Muscle layer of duodenum (tissue), 2 donors: ENCODE results near the gene ABHD17B.
A peak's percentile ranks its signal among the peaks of the same experiment; 100 is the strongest.

Source experiments
- H3K27ac ChIP-seq: one replicate; pipeline ENCODE4 v1.7.0; 2013; ENCODE audit warnings: mild to moderate bottlenecking, low read length
- H3K27me3 ChIP-seq: one replicate; pipeline ENCODE4 v1.7.0; 2013; ENCODE audit warnings: low read depth, mild to moderate bottlenecking, control low read depth, low read length
- H3K36me3 ChIP-seq, 2 donors: one replicate each; pipeline ENCODE4 v1.7.0; 2013; ENCODE audit warnings: low read length in 2 of 2, control low read depth in 1 of 2, mild to moderate bottlenecking in 1 of 2; ENCODE audit not compliant: insufficient read depth in 2 of 2, control insufficient read depth in 1 of 2
- H3K4me1 ChIP-seq, 2 donors: one replicate each; pipeline ENCODE4 v1.7.0; 2013; ENCODE audit warnings: low read length in 2 of 2, mild to moderate bottlenecking in 2 of 2, control low read depth in 1 of 2, moderate library complexity in 1 of 2; ENCODE audit not compliant: insufficient read depth in 2 of 2, control insufficient read depth in 1 of 2
- H3K4me3 ChIP-seq, 2 donors: one replicate each; pipeline ENCODE4 v1.7.0; 2013; ENCODE audit warnings: low read length in 2 of 2, low read depth in 1 of 2, mild to moderate bottlenecking in 1 of 2
- H3K9me3 ChIP-seq, 2 donors: one replicate each; pipeline ENCODE4 v1.7.0; 2013; ENCODE audit warnings: low read length in 2 of 2, control low read depth in 1 of 2, mild to moderate bottlenecking in 1 of 2; ENCODE audit not compliant: control insufficient read depth in 1 of 2
- donor health status: healthy.

Gene ABHD17B

DNA sequence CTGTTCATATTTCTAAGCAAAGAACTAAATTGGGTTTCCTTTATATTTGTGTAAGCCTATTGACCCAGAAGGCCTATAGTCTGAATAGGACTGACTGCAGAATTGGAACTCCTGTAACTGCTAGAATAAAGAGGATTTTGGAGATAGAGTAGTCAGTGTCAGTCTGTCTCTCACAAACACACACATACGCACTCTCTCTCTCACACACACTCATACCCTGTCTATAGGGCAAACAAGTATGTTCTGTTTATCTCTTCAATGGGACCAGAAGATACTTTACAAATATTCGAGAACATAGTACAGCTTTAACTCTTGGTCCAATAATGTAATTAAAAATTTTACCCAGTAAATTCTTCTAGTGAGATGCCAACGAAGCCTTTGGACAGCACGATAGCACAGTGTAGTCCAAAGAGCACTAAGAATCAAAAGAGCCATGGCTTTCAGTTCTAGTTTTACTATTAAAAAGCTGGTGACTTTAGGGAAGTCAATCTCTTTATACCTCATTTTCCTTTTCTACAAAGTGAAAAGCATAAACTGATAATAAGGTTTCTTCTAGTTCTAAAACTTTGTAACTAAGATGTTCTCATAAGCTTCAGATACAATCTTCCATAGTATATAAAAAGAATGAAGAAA is 19.3 kb downstream of the ABHD17B start:
- Histone ChIP-seq H3K4me1 (peaks cover 4% of the 10 kb centered on the region in 2 donors), H3K36me3 (no peaks in the 10 kb centered on the region), H3K9me3 (no peaks in the 10 kb centered on the region), H3K4me3 (no peak overlapping the region), H3K27ac (no peak overlapping the region), H3K27me3 (no peaks in the 10 kb centered on the region)

DNA sequence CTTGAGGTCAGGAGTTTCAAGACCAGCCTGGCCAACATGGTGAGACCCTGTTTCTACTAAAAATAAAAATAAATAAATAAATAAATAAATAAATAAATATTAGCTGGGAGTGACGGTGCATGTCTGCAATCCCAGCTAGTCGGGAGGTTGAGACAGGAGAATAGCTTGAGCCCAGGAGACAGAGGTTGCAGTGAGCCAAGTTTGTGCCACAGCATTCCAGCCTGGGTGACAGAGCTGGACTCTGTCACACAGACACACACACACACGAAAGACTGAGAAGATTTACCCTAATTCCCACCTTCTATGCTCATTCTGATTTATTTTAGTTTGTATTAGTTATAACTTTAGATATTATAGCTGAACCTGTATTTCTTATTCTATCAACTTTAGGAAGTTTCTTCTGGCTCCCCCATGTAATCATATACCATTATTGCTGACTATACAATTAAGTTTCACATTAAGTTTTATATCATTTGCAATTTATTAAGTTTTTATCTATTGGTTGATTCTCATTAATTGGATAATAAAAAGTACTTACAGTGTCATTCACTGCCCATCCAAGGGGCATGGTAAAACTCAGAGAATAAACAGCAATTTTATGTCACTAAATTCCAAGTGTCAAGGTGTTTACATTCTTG is 20.8 kb downstream of the ABHD17B start:
- Histone ChIP-seq H3K27ac (no peak overlapping the region), H3K27me3 (no peaks in the 10 kb centered on the region), H3K9me3 (no peaks in the 10 kb centered on the region), H3K36me3 (no peaks in the 10 kb centered on the region), H3K4me1 (peaks cover 4% of the 10 kb centered on the region in 2 donors), H3K4me3 (no peak overlapping the region)

DNA sequence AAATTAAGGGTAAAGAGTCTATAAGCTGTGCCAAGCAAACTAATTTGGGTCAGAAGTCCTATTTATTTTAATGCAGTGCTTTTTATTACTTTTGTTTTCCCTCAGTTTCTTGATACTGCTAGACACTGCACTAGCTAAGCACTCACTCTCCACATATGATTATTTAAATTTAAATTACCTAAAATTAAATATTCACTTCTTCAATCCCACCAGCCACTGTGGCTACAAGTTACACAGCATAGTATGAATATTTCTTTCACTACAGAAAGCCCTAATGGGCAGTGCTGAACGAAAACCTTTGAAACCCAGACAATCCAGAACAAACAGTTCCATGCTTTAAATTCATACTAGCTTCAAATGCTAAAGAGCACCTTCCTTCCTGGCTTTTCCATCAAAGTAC is 23.6 kb downstream of the ABHD17B start:
- H3K27ac ChIP-seq, result no peak overlapping the region

DNA sequence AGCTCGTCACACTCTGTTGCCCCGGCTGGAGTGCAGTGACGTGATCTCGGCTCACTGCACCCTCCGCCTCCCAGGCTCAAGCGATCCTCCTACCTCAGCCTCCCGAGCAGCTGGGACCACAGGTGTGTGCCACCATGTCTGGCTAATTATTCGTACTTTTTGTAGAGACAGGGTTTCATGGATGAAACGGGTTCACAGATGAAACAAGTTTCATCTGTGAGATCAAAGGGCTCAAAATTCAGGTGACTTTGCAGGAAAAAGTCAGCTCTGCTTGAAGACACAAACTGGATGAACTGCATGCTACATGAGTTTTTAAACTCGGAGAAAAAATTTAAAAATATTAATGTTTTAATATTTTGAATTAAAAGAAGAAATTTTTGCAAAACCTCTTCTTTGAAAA is 24.5 kb downstream of the ABHD17B start:
- Histone ChIP-seq H3K4me1 (peaks cover 4% of the 10 kb centered on the region in 2 donors), H3K36me3 (no peaks in the 10 kb centered on the region), H3K27ac (no peak overlapping the region), H3K9me3 (peaks cover 8 to 10% of the 10 kb centered on the region in 2 donors), H3K4me3 (no peak overlapping the region), H3K27me3 (no peaks in the 10 kb centered on the region)

More for the DNA sequence above, 23.6 kb downstream of the ABHD17B start:
- Histone ChIP-seq H3K9me3 (peaks cover 8% of the 10 kb centered on the region in 2 donors), H3K27me3 (no peaks in the 10 kb centered on the region), H3K4me1 (peaks cover 4% of the 10 kb centered on the region in 2 donors), H3K4me3 (no peak overlapping the region), H3K36me3 (no peaks in the 10 kb centered on the region)

DNA sequence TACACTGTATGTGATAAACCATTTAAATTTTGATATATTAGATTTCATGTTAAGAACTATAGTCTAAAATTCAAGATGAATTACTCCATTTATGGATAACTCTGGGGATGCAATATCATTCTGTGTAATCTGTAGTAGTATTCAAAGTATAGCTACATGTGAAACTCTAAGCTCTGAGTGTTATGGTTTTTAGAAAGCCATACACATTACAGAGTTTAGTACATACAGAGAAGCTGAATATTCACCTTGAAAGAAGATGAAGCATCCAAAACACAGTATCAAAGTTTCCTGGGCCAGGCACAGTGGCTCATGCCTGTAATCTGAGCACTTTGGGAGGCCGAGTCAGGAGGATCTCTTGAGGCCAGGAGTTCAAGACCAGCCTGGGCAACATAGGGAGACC is 25.0 kb downstream of the ABHD17B start:
- H3K27ac ChIP-seq, result no peak overlapping the region
- peaks cover 8 to 10% of the 10 kb centered on the region in 2 donors for H3K9me3 ChIP-seq
- H3K4me1 ChIP-seq, result peaks cover 4% of the 10 kb centered on the region in 2 donors
- no peak overlapping the region for H3K4me3 ChIP-seq
- no peaks in the 10 kb centered on the region for H3K27me3 ChIP-seq
- no peaks in the 10 kb centered on the region for H3K36me3 ChIP-seq

DNA sequence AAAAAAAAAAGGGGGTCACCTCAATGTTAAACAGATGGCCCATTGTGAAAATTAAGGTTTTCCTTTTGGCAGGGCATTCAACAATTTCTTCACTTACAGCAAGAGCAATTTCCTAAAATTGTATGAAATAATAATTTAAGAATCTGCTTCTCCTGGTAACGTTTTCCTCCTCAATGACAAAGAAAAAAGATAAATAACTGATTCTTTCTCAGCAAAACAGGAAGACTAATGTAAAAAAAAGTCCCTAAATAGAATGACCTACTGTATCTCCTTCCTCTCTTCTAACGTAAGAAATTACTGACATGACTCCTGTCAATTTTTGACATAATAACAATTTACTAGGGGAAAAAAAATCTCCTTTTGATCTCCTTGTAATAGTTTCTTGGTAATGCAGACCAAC is 25.5 kb downstream of the ABHD17B start:
- H3K4me1 ChIP-seq, result peaks cover 4% of the 10 kb centered on the region in 2 donors
- H3K36me3 ChIP-seq, result no peaks in the 10 kb centered on the region
- H3K27ac ChIP-seq, result no peak overlapping the region
- H3K9me3 ChIP-seq, result peaks cover 8 to 10% of the 10 kb centered on the region in 2 donors
- H3K27me3 ChIP-seq, result no peaks in the 10 kb centered on the region
- no peak overlapping the region for H3K4me3 ChIP-seq

DNA sequence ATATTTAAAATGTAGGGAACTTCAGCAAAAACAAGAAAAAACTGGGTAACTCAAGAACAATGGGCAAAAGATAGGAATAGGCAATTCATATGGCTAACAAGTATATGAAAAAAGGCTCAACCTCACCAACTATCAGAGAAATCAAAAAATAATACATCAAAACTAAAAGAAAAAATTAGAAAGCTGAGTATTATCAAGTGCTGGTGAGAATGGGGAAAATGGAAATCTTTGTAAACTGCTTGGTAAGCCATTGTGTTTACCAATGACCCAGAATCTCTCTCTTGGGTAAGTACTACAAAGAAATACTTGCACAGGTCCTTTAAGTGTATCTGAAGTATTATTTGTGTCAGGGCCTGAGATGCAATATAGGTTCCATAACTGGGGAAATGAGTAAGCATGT is 27.0 kb downstream of the ABHD17B start:
- Histone ChIP-seq H3K27me3 (no peaks in the 10 kb centered on the region), H3K27ac (no peak overlapping the region), H3K9me3 (peaks cover 11 to 17% of the 10 kb centered on the region in 2 donors), H3K4me1 (peaks cover 4% of the 10 kb centered on the region in 2 donors), H3K4me3 (peak overlapping the region in 1 of 2 donors; percentile 9), H3K36me3 (no peaks in the 10 kb centered on the region)

DNA sequence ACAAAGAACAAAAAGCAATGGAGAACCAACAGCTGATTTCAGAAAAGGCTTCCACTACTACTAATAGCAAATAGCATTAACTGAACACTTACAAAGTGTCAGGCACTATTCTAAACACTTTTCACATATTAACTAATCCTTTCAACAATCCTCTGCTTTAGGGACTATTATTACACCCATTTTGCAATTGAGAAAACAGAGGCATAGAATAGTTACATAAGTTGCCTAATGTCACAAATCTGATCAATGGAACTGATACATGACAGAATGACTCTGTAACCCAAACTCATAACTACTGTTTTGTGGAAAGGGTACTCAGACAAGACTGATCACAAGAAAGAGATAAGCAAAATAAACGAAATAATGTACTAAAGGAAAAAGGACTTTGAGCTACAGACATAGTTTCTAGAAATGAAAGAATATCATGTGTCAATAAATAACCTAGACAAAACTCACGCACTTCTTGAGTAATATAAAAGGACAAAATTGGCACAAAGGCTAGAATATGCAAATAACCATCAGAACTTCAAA is 31.3 kb downstream of the ABHD17B start:
- Histone ChIP-seq H3K36me3 (peaks cover 2% of the 10 kb centered on the region in 2 donors), H3K9me3 (peaks cover 13 to 30% of the 10 kb centered on the region in 2 donors), H3K4me1 (no peaks in the 10 kb centered on the region), H3K27me3 (no peaks in the 10 kb centered on the region), H3K4me3 (no peak overlapping the region), H3K27ac (no peak overlapping the region)

DNA sequence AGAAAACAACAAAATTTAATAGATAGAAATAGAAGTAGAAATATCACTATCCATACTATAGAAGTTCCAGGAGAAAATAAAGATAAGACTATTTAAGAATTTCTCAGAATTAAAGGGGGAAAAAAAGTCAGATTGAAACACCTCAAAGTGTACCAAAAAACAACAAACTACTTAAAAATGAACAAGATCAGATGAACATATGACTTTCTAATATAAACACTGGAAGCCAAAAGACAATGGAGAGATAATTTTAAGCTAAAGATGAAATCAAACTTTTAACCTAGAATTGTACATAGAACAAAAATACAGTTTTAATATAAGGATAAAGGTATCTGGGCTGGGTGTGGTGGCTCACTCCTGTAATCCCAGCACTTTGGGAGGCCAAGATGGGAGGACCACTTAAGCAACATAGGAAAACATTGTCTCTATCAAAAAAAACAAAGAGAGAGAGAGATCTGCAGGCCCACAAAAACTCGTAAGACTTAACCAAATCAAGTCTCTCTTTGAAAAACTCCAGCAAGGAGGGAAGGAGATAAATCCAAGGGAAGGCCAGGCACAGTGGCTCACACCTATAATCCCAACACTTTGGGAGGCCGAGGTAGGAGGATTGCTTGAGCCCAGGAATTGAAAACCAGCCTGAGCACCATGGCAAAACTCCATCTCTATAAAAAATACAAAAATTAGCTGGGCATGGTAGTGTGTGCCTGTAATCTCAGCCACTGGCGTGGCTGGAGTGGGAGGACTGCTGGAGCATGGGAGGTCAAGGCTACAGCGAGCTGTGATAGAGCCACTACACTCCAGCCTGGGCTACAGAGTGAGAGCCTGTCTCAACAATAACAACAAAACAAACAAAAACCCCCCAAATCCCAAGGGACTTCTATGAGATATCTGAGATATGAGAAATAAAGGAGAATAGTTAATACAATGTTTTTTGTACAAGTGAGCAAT is 32.4 kb downstream of the ABHD17B start:
- Histone ChIP-seq H3K27ac (no peak overlapping the region), H3K27me3 (no peaks in the 10 kb centered on the region), H3K4me3 (no peak overlapping the region), H3K9me3 (peaks cover 5 to 22% of the 10 kb centered on the region in 2 donors), H3K4me1 (no peaks in the 10 kb centered on the region), H3K36me3 (peaks cover 6% of the 10 kb centered on the region in 2 donors)

DNA sequence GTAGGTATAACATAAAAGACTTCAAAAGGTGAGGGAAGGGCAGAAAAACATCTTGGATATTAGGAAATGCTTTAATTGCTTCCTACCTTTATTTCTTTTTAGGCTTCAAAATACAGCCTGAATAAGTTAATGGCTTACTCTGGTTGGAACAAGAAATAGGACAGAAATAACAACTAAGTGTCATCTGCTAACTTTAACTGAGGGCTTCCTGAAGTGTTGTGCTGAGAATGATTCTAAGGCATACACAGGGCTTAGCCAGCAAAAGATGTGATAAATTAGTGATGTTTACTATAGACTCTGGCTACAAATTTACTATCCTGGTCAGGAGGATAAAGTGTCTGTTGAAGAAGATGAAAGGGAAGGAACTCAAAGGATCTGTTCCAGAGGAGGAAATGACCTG is 34.2 kb downstream of the ABHD17B start:
- Histone ChIP-seq H3K4me1 (no peaks in the 10 kb centered on the region), H3K36me3 (peaks cover 6% of the 10 kb centered on the region in 2 donors), H3K9me3 (peaks cover 5 to 20% of the 10 kb centered on the region in 2 donors), H3K27me3 (no peaks in the 10 kb centered on the region), H3K27ac (no peak overlapping the region), H3K4me3 (no peak overlapping the region)

DNA sequence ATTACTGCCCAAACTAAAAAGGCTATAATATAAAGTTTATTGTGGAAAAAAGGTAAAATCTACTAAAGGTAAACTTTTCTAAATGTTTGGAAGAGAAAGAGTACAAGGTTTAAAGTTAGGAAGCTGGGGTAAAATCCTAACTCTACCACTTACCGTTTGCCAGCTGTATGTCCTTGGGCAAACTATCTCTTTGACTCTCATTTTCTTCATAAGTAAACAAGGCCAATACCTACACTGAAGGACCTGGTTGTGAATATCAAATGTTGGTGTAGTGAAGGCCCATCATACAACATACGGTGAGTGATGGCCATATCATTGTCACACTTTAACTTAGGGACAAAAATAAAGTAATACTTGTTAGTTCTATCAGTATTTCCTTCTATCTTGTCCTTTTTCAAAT is 34.9 kb downstream of the ABHD17B start:
- no peaks in the 10 kb centered on the region for H3K4me1 ChIP-seq
- no peak overlapping the region for H3K4me3 ChIP-seq
- H3K36me3 ChIP-seq, result peaks cover 6% of the 10 kb centered on the region in 2 donors
- no peak overlapping the region for H3K27ac ChIP-seq
- no peaks in the 10 kb centered on the region for H3K27me3 ChIP-seq
- H3K9me3 ChIP-seq, result peaks cover 5 to 20% of the 10 kb centered on the region in 2 donors
